ENCODE measurements around the gene WDR19.

DNA sequence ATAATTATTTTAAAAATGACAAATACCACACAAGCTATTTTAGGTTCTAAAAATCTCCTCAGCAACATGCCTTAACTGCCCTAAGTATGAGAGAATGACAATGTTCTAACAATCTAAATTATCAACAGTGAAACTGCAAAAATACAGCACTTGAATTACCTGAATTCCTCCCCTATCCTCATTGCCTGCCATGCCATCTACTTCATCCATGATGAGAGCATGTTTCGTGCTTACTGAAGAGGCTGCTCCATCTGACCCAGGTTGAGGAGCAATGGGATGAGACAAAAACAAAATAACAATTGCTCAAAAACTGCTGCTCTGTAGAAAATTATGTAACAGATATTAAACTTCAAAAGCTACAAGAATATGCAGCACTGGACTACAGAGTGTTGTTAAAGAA lies 120.6 kb downstream of the WDR19 start:
- TF ChIP-seq, protein P1, sequence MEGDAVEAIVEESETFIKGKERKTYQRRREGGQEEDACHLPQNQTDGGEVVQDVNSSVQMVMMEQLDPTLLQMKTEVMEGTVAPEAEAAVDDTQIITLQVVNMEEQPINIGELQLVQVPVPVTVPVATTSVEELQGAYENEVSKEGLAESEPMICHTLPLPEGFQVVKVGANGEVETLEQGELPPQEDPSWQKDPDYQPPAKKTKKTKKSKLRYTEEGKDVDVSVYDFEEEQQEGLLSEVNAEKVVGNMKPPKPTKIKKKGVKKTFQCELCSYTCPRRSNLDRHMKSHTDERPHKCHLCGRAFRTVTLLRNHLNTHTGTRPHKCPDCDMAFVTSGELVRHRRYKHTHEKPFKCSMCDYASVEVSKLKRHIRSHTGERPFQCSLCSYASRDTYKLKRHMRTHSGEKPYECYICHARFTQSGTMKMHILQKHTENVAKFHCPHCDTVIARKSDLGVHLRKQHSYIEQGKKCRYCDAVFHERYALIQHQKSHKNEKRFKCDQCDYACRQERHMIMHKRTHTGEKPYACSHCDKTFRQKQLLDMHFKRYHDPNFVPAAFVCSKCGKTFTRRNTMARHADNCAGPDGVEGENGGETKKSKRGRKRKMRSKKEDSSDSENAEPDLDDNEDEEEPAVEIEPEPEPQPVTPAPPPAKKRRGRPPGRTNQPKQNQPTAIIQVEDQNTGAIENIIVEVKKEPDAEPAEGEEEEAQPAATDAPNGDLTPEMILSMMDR (IDR thresholded peaks at IDR 0.05): no peak
- TF ChIP-seq POLR2A (IDR thresholded peaks at IDR 0.05): no peak
- TF ChIP-seq POLR2AphosphoS5 (IDR thresholded peaks at IDR 0.05): no peak

Measured in gastroesophageal sphincter (tissue), 3 donors.